ENCODE data around the gene ALKBH3.

The ALKBH3 gene

GRCh38 chr11:43947003-43947500 lies 66.4 kb downstream of the ALKBH3 start:
- Histone ChIP-seq H3K4me3 (ENCODE audit: low read depth in 1 of 5, low read length in 5 of 5) (no peak overlapping the region), H3K9ac (ENCODE audit: low read length in 5 of 5) (no peak overlapping the region)

GRCh38 chr11:43947815-43948214 lies 67.2 kb downstream of the ALKBH3 start:
- no peak overlapping the region for H3K4me3 ChIP-seq (ENCODE audit: low read depth in 1 of 5, low read length in 5 of 5)
- H3K36me3 ChIP-seq (ENCODE audit: control insufficient read depth in 5 of 5, insufficient read depth in 5 of 5, low read length in 5 of 5) = no peaks in the 10 kb centered on the region
- peaks cover 1 to 36% (median 23%) of the 10 kb centered on the region in 5 donors for H3K4me1 ChIP-seq (ENCODE audit: control insufficient read depth in 5 of 5, insufficient read depth in 5 of 5, low read length in 5 of 5)
- no peak overlapping the region for H3K27ac ChIP-seq (ENCODE audit: low read depth, low read length)
- H3K27me3 ChIP-seq (ENCODE audit: control insufficient read depth in 5 of 5, insufficient read depth in 4 of 5, low read length in 5 of 5) = peaks cover 0 to 24% (median 12%) of the 10 kb centered on the region in 5 donors
- H3K9me3 ChIP-seq (ENCODE audit: control insufficient read depth in 5 of 5, low read length in 5 of 5) = peaks cover 0 to 4% (median 0%) of the 10 kb centered on the region in 5 donors
- no peak overlapping the region for H3K9ac ChIP-seq (ENCODE audit: low read length in 5 of 5)

More at GRCh38 chr11:43947003-43947500, 66.4 kb downstream of the ALKBH3 start:
- H3K9me3 ChIP-seq (ENCODE audit: control insufficient read depth in 5 of 5, low read length in 5 of 5) = peaks cover 0 to 4% (median 0%) of the 10 kb centered on the region in 5 donors
- peaks cover 1 to 39% (median 25%) of the 10 kb centered on the region in 5 donors for H3K4me1 ChIP-seq (ENCODE audit: control insufficient read depth in 5 of 5, insufficient read depth in 5 of 5, low read length in 5 of 5)
- H3K27me3 ChIP-seq (ENCODE audit: control insufficient read depth in 5 of 5, insufficient read depth in 4 of 5, low read length in 5 of 5) = peaks cover 0 to 24% (median 12%) of the 10 kb centered on the region in 5 donors
- no peak overlapping the region for H3K27ac ChIP-seq (ENCODE audit: low read depth, low read length)
- H3K36me3 ChIP-seq (ENCODE audit: control insufficient read depth in 5 of 5, insufficient read depth in 5 of 5, low read length in 5 of 5) = no peaks in the 10 kb centered on the region

GRCh38 chr11:43948341-43949225 lies 68.0 kb downstream of the ALKBH3 start:
- H3K4me3 ChIP-seq (ENCODE audit: low read depth in 1 of 5, low read length in 5 of 5) = no peak overlapping the region
- no peak overlapping the region for H3K9ac ChIP-seq (ENCODE audit: low read length in 5 of 5)
- no peak overlapping the region for H3K27ac ChIP-seq (ENCODE audit: low read depth, low read length)
- H3K27me3 ChIP-seq (ENCODE audit: control insufficient read depth in 5 of 5, insufficient read depth in 4 of 5, low read length in 5 of 5) = peaks cover 0 to 23% (median 12%) of the 10 kb centered on the region in 5 donors
- H3K9me3 ChIP-seq (ENCODE audit: control insufficient read depth in 5 of 5, low read length in 5 of 5) = peaks cover 0 to 4% (median 0%) of the 10 kb centered on the region in 5 donors
- H3K36me3 ChIP-seq (ENCODE audit: control insufficient read depth in 5 of 5, insufficient read depth in 5 of 5, low read length in 5 of 5) = no peaks in the 10 kb centered on the region
- H3K4me1 ChIP-seq (ENCODE audit: control insufficient read depth in 5 of 5, insufficient read depth in 5 of 5, low read length in 5 of 5) = peaks cover 1 to 35% (median 18%) of the 10 kb centered on the region in 5 donors

- peaks cover 0 to 13% (median 0%) of the 10 kb centered on the region in 5 donors for H3K27me3 ChIP-seq (ENCODE audit: control insufficient read depth in 5 of 5, insufficient read depth in 4 of 5, low read length in 5 of 5)
- peaks cover 0 to 4% (median 0%) of the 10 kb centered on the region in 5 donors for H3K9me3 ChIP-seq (ENCODE audit: control insufficient read depth in 5 of 5, low read length in 5 of 5)
- no peak overlapping the region for H3K4me3 ChIP-seq (ENCODE audit: low read depth in 1 of 5, low read length in 5 of 5)
- H3K36me3 ChIP-seq (ENCODE audit: control insufficient read depth in 5 of 5, insufficient read depth in 5 of 5, low read length in 5 of 5) = no peaks in the 10 kb centered on the region
- H3K9ac ChIP-seq (ENCODE audit: low read length in 5 of 5) = no peak overlapping the region
- H3K27ac ChIP-seq (ENCODE audit: low read depth, low read length) = no peak overlapping the region
- H3K4me1 ChIP-seq (ENCODE audit: control insufficient read depth in 5 of 5, insufficient read depth in 5 of 5, low read length in 5 of 5) = peaks cover 0 to 19% (median 3%) of the 10 kb centered on the region in 5 donors
These were observed 69.8 kb downstream of the ALKBH3 start for GRCh38 chr11:43950311-43950855.

GRCh38 chr11:43951231-43951630 lies 70.6 kb downstream of the ALKBH3 start:
- peaks cover 0 to 19% (median 3%) of the 10 kb centered on the region in 5 donors for H3K4me1 ChIP-seq (ENCODE audit: control insufficient read depth in 5 of 5, insufficient read depth in 5 of 5, low read length in 5 of 5)
- no peak overlapping the region for H3K9ac ChIP-seq (ENCODE audit: low read length in 5 of 5)
- H3K4me3 ChIP-seq (ENCODE audit: low read depth in 1 of 5, low read length in 5 of 5) = no peak overlapping the region
- peaks cover 0 to 11% (median 0%) of the 10 kb centered on the region in 5 donors for H3K27me3 ChIP-seq (ENCODE audit: control insufficient read depth in 5 of 5, insufficient read depth in 4 of 5, low read length in 5 of 5)
- H3K27ac ChIP-seq (ENCODE audit: low read depth, low read length) = no peak overlapping the region
- H3K36me3 ChIP-seq (ENCODE audit: control insufficient read depth in 5 of 5, insufficient read depth in 5 of 5, low read length in 5 of 5) = no peaks in the 10 kb centered on the region
- peaks cover 0 to 4% (median 0%) of the 10 kb centered on the region in 5 donors for H3K9me3 ChIP-seq (ENCODE audit: control insufficient read depth in 5 of 5, low read length in 5 of 5)

- no peaks in the 10 kb centered on the region for H3K36me3 ChIP-seq (ENCODE audit: control insufficient read depth in 5 of 5, insufficient read depth in 5 of 5, low read length in 5 of 5)
- H3K27ac ChIP-seq (ENCODE audit: low read depth, low read length) = no peak overlapping the region
- no peak overlapping the region for H3K4me3 ChIP-seq (ENCODE audit: low read depth in 1 of 5, low read length in 5 of 5)
- peaks cover 0 to 19% (median 3%) of the 10 kb centered on the region in 5 donors for H3K4me1 ChIP-seq (ENCODE audit: control insufficient read depth in 5 of 5, insufficient read depth in 5 of 5, low read length in 5 of 5)
- no peak overlapping the region for H3K9ac ChIP-seq (ENCODE audit: low read length in 5 of 5)
- peaks cover 0 to 4% (median 0%) of the 10 kb centered on the region in 5 donors for H3K9me3 ChIP-seq (ENCODE audit: control insufficient read depth in 5 of 5, low read length in 5 of 5)
- H3K27me3 ChIP-seq (ENCODE audit: control insufficient read depth in 5 of 5, insufficient read depth in 4 of 5, low read length in 5 of 5) = peaks cover 0 to 10% (median 0%) of the 10 kb centered on the region in 5 donors
These were observed 71.4 kb downstream of the ALKBH3 start for GRCh38 chr11:43952020-43952400.

GRCh38 chr11:43952401-43953342 lies 72.0 kb downstream of the ALKBH3 start:
- Histone ChIP-seq H3K27me3 (ENCODE audit: control insufficient read depth in 5 of 5, insufficient read depth in 4 of 5, low read length in 5 of 5) (peaks cover 0 to 9% (median 0%) of the 10 kb centered on the region in 5 donors), H3K9me3 (ENCODE audit: control insufficient read depth in 5 of 5, low read length in 5 of 5) (peaks cover 0 to 4% (median 0%) of the 10 kb centered on the region in 5 donors), H3K4me1 (ENCODE audit: control insufficient read depth in 5 of 5, insufficient read depth in 5 of 5, low read length in 5 of 5) (peaks cover 0 to 18% (median 3%) of the 10 kb centered on the region in 5 donors)

GRCh38 chr11:43953521-43953920 lies 72.9 kb downstream of the ALKBH3 start:
- Histone ChIP-seq H3K9me3 (ENCODE audit: control insufficient read depth in 5 of 5, low read length in 5 of 5) (peaks cover 0 to 4% (median 1%) of the 10 kb centered on the region in 5 donors), H3K4me3 (ENCODE audit: low read depth in 1 of 5, low read length in 5 of 5) (no peak overlapping the region), H3K36me3 (ENCODE audit: control insufficient read depth in 5 of 5, insufficient read depth in 5 of 5, low read length in 5 of 5) (no peaks in the 10 kb centered on the region), H3K4me1 (ENCODE audit: control insufficient read depth in 5 of 5, insufficient read depth in 5 of 5, low read length in 5 of 5) (peaks cover 0 to 12% (median 0%) of the 10 kb centered on the region in 5 donors), H3K9ac (ENCODE audit: low read length in 5 of 5) (no peak overlapping the region), H3K27me3 (ENCODE audit: control insufficient read depth in 5 of 5, insufficient read depth in 4 of 5, low read length in 5 of 5) (peaks cover 0 to 9% (median 0%) of the 10 kb centered on the region in 5 donors), H3K27ac (ENCODE audit: low read depth, low read length) (no peak overlapping the region)

More at GRCh38 chr11:43952401-43953342, 72.0 kb downstream of the ALKBH3 start:
- Histone ChIP-seq H3K4me3 (ENCODE audit: low read depth in 1 of 5, low read length in 5 of 5) (no peak overlapping the region), H3K36me3 (ENCODE audit: control insufficient read depth in 5 of 5, insufficient read depth in 5 of 5, low read length in 5 of 5) (no peaks in the 10 kb centered on the region), H3K27ac (ENCODE audit: low read depth, low read length) (no peak overlapping the region), H3K9ac (ENCODE audit: low read length in 5 of 5) (no peak overlapping the region)

GRCh38 chr11:43954241-43954640 lies 73.6 kb downstream of the ALKBH3 start:
- H3K27me3 ChIP-seq (ENCODE audit: control insufficient read depth in 5 of 5, insufficient read depth in 4 of 5, low read length in 5 of 5) = peaks cover 0 to 3% (median 0%) of the 10 kb centered on the region in 5 donors
- H3K4me3 ChIP-seq (ENCODE audit: low read depth in 1 of 5, low read length in 5 of 5) = no peak overlapping the region
- H3K9ac ChIP-seq (ENCODE audit: low read length in 5 of 5) = no peak overlapping the region
- peaks cover 0 to 9% (median 0%) of the 10 kb centered on the region in 5 donors for H3K4me1 ChIP-seq (ENCODE audit: control insufficient read depth in 5 of 5, insufficient read depth in 5 of 5, low read length in 5 of 5)
- no peaks in the 10 kb centered on the region for H3K36me3 ChIP-seq (ENCODE audit: control insufficient read depth in 5 of 5, insufficient read depth in 5 of 5, low read length in 5 of 5)
- H3K27ac ChIP-seq (ENCODE audit: low read depth, low read length) = no peak overlapping the region
- peaks cover 0 to 4% (median 3%) of the 10 kb centered on the region in 5 donors for H3K9me3 ChIP-seq (ENCODE audit: control insufficient read depth in 5 of 5, low read length in 5 of 5)

Data from subcutaneous abdominal adipose tissue (tissue), 5 donors.